Neural progenitor cell (in vitro differentiated cells): ENCODE results near the gene KIT.

ENCODE experiments used
- EZH2 ChIP-seq: fragments of 200-600 bp; sonication (generic); IDR thresholded peaks from 2 replicates; pipeline ENCODE4 v1.6.1; 2017; ENCODE audit warnings: antibody characterized with exemption, mild to moderate bottlenecking, moderate library complexity
- EZH2phosphoT487 ChIP-seq: fragments of 200-600 bp; sonication (generic); IDR thresholded peaks from 2 replicates; pipeline ENCODE4 v1.6.1; 2017; ENCODE audit warnings: antibody characterized with exemption
- TF ChIP-seq, protein P1 (sequence below): fragments of 200-600 bp; sonication (generic); IDR thresholded peaks from 2 replicates; pipeline ENCODE4 v1.5.1; 2017; ENCODE audit warnings: antibody characterized with exemption, mild to moderate bottlenecking

DNA sequence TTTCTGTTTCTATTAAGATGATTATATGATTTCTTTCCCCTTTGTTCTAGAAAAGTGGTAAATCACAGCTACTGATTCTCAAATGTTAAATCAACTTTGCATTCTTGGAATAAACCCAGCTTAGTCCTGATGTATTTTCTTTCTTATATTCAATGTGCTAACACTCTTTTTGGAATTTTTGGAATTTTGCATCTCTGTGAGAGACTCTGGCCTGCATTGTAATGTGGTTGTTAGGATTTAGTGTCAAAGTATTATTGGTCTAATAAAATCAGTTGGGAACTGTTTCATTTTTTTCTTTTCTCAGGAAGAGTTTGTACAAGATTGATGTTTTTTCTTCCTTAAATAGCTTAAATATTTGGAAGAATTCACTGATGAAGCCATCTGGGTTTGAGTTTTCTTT, 109.6 kb downstream of the KIT start:
- TF ChIP-seq, protein P1, sequence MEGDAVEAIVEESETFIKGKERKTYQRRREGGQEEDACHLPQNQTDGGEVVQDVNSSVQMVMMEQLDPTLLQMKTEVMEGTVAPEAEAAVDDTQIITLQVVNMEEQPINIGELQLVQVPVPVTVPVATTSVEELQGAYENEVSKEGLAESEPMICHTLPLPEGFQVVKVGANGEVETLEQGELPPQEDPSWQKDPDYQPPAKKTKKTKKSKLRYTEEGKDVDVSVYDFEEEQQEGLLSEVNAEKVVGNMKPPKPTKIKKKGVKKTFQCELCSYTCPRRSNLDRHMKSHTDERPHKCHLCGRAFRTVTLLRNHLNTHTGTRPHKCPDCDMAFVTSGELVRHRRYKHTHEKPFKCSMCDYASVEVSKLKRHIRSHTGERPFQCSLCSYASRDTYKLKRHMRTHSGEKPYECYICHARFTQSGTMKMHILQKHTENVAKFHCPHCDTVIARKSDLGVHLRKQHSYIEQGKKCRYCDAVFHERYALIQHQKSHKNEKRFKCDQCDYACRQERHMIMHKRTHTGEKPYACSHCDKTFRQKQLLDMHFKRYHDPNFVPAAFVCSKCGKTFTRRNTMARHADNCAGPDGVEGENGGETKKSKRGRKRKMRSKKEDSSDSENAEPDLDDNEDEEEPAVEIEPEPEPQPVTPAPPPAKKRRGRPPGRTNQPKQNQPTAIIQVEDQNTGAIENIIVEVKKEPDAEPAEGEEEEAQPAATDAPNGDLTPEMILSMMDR = no peak
- TF ChIP-seq EZH2phosphoT487 = no peak
- no peak for TF ChIP-seq EZH2
